Stimulated activated CD4-positive, alpha-beta T cell treated with anti-CD3 and anti-CD28 coated beads, Interleukin-2, amount 100 ng/mL, for 48 hours (primary cell): Measurements from ENCODE around the gene IL17REL.

Experiments used
- DNase-seq, 2 donors: peaks; one replicate each; pipeline ENCODE4 v3.0.0-alpha.2; 2020

Gene IL17REL

DNA sequence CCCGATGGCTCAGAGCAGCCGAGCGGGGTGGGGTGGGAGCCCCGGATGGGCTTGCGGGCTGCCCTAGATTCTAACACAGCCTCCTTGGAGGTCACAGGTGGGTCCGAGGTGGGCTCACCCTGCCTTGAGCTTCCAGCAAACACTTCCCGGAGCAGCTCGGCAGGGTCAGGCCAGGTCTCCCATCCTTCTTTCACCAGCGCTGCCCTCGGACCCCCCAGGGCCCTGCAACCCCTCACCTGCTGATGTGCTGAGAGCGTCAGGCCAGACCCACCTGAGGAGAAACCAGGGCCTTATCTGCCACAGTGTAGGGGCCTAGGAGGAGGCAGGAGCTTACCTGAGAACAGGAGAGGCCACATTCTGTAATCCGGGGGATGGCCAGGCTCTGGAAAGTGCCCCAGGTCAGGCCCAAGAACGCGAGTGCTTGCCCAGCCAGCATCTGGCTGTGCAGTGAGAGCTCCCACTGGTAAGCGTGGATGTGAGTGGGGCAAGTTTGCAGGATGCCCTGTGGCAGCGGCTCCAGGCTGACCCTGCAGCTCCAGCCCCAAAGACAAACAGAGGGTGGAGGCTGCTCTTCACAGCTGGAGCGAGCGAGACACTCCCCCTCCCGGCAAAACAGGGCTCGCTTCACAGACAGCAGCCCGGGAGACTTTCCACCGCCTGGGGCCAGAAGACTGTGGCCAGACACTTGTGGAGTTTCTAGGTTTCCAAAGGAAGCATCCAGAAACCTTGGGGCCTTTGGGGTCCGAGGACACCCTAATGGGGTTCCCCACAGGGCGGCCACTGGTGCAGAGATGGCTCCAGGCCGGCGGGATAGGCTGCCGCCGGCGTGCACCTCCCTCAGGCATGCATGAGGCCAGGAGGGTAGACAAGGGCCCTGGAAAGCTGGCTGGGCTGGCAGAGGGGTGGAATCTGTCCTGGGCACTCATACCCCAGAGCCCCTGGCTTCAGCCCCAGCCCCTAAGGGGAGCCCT is at the start of gene IL17REL:
Gene IL17REL, minus strand, starts transcription at position 555 of the 971 bp plus-strand sequence. Its CDS starts 119 bp downstream, at position 436.
- DNase-seq, result no peak

- no peak for DNase-seq
Measured at GRCh38 chr22:50061824-50062355, 49.3 kb upstream of the IL17REL start.

DNA sequence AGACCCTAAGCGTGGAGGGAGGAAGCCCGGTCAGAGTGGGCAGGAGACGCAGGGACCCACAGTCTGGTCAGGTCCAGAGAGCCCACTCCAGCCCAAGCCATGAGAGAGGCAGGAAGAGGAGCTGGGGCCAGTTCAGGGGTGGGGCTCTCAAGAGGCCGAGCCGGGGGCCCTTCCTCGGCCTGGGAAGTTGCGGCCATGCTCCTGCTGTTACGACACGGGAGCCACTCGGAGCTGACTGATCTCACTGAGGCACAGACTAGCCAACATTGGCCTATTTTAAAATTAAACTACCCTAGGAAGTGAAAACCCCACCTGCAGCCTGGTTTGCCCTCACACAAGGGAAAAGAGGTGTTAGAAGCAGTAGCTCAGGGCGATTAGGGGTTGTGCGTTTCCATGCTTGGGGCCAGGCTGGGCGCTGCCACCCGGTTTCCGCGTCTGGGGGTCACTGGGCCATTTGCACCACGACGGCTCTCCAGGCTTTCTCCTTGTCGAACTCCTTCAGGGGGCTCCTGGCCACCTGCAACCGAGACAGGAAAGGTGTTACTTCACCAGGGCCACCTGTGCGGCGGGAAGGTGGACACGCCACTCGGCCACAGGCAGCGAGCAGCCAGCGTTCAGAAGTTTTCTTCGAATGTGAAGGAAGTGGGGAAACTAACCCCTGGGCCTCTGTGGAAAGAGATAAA is 48.7 kb upstream of the IL17REL start:
- DNase-seq, result no peak

DNA sequence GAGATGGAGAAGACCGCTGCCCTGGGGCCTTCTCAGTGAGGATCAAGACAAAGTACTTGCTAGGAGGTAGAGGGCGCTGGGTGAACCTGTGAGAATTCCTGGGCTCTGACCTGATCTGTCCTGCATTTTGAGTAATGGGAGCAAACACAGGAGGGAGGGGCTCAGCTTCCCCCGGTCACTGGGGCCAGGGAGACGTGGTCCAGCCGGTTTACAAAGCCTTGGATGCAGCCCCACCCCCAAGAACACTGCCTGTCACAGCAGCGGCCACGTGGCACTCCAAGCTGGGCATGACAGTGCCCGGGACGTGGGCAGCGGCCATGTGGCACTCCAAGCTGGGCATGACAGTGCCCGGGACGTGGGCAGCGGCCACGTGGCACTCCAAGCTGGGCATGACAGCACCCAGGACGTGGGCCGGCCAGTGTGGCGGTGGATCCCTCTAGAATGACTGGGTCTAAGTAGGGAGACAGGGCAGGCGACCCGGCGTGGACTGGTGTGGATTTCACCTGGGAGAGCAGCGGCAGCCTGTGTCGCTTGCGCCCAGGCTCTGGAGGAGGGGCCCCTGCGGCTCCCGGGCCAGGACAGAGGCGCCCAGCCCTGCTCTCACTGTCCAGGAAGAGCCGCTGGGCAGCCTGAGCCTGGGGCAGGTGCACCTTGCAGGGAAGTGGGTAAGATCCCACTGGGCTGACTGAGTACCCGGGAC is 48.0 kb upstream of the IL17REL start:
- DNase-seq, result no peak

DNA sequence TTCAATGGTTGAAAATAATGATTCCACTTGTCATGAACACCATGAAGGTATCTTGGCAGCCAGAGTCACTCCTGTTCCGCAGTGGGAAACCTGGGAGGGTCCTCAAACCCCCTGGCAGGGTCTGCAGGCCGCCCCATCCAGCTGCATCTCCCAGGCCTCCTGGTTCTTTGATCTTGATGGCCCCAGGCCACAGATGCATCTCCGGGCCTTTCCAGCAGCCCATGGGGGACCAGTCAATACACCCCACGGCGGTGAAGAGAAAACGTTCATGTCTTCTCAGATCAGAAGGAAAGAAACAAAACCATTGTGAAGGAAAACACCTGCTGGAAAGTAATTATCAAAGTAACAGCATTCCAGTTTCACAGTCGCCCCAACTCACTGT is 47.3 kb upstream of the IL17REL start:
- no peak for DNase-seq

GRCh38 chr22:50058906-50059880 is 46.6 kb upstream of the IL17REL start:
- no peak for DNase-seq

DNA sequence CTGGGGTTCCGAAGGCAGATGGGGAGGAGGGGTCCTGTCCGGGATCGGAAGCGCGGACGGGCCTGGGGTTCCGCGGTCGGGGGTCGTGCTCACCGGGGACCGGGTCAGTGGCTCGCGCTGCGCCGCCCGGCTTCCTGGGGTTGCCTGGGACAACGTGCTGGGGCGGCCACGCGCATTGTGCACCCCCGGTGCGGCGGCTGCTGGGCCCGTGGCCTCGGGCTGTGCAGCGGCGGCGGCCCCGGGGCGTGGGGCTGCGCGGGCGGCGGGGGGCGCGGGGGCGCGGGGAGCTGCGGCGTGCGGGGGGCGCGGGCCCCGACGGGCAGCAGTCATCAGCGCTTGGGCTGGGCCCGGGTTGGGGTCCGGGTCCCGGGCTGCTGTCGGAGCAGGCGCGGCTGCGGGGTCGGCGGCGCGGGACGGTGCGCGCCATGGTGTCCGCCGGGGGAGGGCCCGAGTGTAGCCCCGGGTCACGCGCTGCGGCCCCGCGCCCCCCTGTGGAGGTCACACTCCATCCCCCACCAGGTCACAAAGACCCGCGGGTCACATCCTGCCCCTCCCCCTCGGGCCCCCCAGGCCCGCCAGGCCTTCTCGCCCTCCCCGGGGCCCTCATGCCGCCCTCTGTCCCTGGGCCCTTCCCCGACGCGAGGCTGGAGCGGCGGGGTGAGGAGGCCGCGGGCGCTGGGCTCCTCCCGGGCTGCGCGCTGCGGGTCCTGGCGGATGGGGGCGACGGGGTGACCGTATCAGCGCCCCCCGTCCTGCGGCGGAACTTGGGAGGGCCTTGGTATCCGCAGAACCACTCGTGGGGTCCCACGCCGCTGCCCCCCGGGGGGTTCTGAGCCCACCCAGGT is 45.7 kb upstream of the IL17REL start, which contains the start of gene TTLL8:
Gene TTLL8, minus strand, starts transcription at position 238 of the 845 bp plus-strand sequence.
- DNase-seq, result no peak

GRCh38 chr22:50057278-50058060 is 44.9 kb upstream of the IL17REL start:
- no peak for DNase-seq

DNA sequence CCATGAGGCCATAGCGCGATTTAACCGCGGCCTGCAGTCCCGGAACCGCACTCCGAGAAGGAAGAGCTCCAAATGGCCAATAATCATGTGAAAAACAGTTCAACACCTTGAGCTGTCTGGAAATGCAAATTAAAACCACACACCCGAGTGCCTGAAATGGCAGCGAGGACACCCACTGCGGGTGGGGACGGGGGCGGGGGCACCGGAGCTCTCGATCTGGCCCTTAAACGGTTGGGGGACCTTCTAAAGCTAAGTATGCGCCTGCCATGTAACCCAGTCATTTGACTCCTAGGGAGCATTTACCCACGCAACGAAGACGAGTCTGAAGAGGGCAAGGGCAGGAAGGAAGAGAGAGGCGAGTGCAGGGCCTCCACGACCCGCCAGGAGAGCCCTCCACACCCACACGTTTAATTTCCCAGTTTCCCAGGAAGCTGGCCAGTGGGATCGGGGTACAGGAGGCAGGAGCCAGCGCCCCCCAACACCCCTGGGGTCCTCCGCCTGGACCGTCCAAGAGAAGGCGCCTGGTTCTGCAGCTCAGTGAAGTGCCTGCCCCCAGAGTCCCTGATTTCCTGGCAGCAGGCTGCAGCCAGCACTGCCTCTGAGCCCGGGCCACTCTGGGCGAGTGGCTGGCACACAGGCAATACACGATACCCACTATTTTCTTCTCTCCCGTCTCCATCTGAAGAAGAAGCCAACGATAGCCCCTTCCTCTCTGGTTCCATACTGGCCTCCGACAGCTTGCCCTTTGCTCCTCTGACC is 43.8 kb upstream of the IL17REL start:
- no peak for DNase-seq

GRCh38 chr22:50053861-50054260 is 41.3 kb upstream of the IL17REL start:
- no peak for DNase-seq

- no peak for DNase-seq
Measured at GRCh38 chr22:50051930-50052329, 39.4 kb upstream of the IL17REL start.

- DNase-seq, result no peak
Measured at GRCh38 chr22:50049299-50050195, 37.0 kb upstream of the IL17REL start.

- no peak for DNase-seq
Measured at GRCh38 chr22:50048836-50049235, 36.3 kb upstream of the IL17REL start.

DNA sequence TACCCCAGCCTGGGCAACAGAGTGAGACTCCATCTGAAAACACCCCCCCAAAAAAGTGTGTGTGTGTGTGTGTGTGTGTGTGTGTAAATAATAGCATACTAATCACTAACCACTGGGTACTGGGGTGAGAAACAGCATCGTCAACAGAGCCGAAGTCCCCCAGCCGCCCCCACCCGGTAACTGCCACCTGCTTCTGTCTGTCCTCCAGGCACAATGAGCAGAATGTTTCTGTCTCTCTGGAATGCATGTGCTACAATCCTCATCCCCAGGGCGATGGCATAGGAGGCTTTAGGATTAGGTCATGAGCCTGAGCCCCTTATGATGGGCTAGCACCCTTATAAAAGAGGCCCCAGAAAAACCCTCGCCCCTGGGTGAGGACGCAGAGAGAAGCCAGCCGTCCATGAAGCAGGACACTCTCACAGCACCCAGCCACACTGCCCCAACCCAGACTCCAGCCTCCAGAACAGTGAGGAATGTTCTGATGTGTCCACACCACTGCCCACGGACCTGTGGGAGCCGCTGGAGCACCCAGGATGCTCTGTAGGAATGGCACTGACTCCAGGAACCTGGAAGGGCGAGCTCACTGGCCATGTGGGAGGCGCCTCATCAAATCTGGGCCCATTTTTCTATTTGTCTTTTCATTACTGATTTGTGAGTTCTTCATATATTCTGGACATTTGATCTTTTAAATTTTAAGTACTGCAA is 35.6 kb upstream of the IL17REL start:
- no peak for DNase-seq

- DNase-seq, result no peak
Measured at GRCh38 chr22:50047346-50047745, 34.8 kb upstream of the IL17REL start.

DNA sequence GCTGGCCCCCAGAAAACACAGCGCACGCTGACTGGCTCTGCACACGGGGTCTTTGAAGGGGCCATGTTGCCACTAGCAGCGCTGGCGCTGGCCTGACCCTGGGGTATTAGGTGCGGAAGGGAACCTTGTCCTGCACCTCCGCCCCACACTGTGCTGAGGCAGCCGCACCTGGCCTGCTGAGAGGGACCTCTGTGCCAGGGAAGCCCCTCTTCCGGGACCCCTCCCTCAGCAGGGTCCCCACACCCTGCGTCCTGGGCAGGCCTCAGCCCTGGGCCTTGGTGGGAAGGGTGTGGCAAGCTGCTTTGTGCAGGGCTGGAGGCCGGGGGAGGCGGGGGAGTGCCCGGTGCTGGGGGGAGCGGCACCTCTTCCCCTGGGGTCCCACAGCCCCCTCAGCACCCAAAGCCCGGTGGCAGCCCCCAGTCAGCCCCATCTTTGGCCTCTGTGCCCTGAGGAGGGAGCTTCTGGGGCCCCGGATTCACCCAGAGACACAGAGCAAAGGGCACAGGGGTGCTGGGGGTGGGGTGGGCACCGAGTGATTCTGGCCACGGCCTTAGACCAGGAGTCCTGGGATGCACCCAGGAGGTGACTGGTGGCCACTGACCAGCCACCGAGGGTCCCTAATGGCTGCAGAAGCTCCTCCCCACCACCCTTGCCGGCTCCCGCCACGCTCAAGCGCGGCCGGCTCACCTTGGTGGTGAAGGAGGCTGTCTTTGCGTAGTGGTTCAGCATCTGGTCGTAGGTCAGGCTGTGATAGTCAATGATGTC is 34.1 kb upstream of the IL17REL start:
- DNase-seq, result no peak

DNA sequence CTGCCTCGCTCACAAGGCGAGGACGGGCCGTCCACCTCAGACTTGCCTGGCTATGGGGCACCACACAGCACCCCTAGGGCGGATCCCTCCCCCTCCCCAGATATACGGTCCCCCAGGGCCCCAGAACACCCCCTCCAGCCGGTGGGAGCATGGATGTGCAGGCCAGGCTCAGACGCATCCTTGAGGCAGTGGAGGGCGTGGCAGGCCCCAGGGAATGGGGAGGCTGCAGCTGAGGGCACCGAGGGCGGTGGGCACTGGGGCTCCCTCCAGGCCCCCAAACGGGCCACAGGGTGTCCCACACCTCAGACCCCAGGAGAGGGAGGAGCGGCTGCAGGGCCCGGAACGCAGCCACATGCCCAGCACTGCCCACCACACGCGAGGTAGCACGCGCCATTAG is 33.5 kb upstream of the IL17REL start:
- no peak for DNase-seq
